NCI-H2107 treated with DMSO at 0.1 percent for 48 hours (cell line): ENCODE data around the gene MTA1.
A peak's percentile ranks its signal among the peaks of the same experiment; 100 is the strongest.

Source experiments
- DNase-seq: peaks from one replicate; lab custom pipeline; 2025; ENCODE audit not compliant: unreplicated experiment; lab: John Stamatoyannopoulos, UW

Gene MTA1

GRCh38 chr14:105460116-105460515 is 40.5 kb downstream of the MTA1 start:
- no peak for DNase-seq

- no peak for DNase-seq
These were observed 41.0 kb downstream of the MTA1 start for GRCh38 chr14:105460616-105461015.

- DNase-seq = no peak
These were observed 42.3 kb downstream of the MTA1 start for GRCh38 chr14:105461903-105462302.

- DNase-seq = no peak
These were observed 44.9 kb downstream of the MTA1 start for GRCh38 chr14:105464501-105464900.

GRCh38 chr14:105465209-105466031 is 45.8 kb downstream of the MTA1 start:
- peak; percentile 40 for DNase-seq

GRCh38 chr14:105466531-105467248 is 47.1 kb downstream of the MTA1 start:
- no peak for DNase-seq

GRCh38 chr14:105467249-105467941 is 47.8 kb downstream of the MTA1 start:
- DNase-seq = no peak

- no peak for DNase-seq
These were observed 48.4 kb downstream of the MTA1 start for GRCh38 chr14:105467942-105468471.

GRCh38 chr14:105468621-105469241 is 49.1 kb downstream of the MTA1 start:
- DNase-seq = no peak

GRCh38 chr14:105469456-105470349 is 50.1 kb downstream of the MTA1 start:
- DNase-seq = no peak

GRCh38 chr14:105470350-105471296 is 51.0 kb downstream of the MTA1 start:
- peak; percentile 64 for DNase-seq

GRCh38 chr14:105471297-105471821 is 51.7 kb downstream of the MTA1 start:
- no peak for DNase-seq

- no peak for DNase-seq
These were observed 52.3 kb downstream of the MTA1 start for GRCh38 chr14:105471823-105472485.

- DNase-seq = no peak
These were observed 52.9 kb downstream of the MTA1 start for GRCh38 chr14:105472486-105472991.

GRCh38 chr14:105473033-105473676 is 53.5 kb downstream of the MTA1 start:
- no peak for DNase-seq

GRCh38 chr14:105473677-105474482 is 54.3 kb downstream of the MTA1 start:
- DNase-seq = peak; percentile 69
